ELR (cell line): ENCODE measurements around the gene RFTN2.

Source experiments
- DNase-seq: peaks from one replicate; pipeline ENCODE4 v3.0.0-alpha.2; 2015; ENCODE audit warnings: low read depth

RFTN2 gene

DNA sequence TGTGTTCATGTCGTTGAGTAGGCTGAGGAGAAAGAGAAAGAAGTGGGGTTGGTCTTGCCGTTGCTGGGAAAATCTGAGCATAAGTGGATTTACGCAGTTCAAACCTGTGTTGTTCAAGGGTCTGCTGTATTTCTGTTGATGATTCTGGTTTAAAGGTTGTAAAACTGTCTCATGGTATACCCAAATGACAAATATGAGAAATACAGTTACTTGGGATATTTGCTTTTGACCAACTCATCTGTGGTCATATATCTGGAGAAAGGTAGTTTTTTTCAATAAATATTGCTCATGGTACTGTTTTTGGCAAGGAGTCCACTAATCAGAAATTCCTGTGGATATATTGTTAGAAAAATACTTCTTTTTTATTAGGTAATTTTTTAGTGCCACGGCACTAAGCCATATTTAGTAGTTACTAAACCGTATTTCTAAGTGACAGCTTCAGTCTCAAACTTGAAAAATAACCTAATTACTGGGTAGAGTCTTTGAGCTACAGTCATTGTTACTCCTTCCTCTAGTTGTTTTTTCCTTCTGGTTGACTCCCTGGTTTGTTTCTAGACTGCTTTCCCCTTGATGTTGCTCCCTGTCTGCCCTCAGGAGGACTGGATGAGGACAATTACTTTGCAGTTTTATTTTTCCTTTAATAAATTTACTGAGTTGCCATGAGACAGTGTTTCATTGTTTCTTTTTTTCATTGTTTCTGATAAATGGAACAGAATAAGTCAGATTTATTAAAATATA is 128.1 kb downstream of the RFTN2 start:
- no peak for DNase-seq

GRCh38 chr2:197543206-197543605 is 132.2 kb downstream of the RFTN2 start:
- DNase-seq, result no peak

- no peak for DNase-seq
Measured at GRCh38 chr2:197539734-197540133, 135.7 kb downstream of the RFTN2 start.

DNA sequence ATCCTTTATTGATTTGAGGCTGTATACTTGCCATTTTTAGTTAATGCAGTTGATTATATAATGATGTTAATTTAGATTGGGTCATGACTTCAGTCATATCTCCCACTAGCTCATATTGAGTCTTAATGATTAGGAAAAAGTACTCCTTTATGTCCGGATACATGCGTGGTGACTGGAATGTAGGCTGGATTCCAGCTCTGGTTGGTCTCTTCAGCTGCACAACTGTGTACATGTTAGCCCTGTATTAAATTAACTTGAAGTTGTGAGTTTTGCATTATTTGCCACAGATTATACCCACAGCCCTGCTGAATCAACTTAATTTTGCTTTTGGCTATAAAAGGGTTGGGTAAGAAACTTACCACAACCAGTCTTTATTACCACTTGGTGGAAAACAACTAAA is 137.0 kb downstream of the RFTN2 start:
- DNase-seq, result no peak
